Caco-2 (cell line): ENCODE results near the gene FSHR. TPM values are rescaled to one million over a fixed set of nuclear protein-coding genes. Genes with fewer than 3 reads are reported as not detected.

Source experiments
- BruUV-seq: library from RNA; stranded (reverse); fragments of 400-500 nt; replicated peaks from 2 replicates; lab custom pipeline; 2021; lab: Mats Ljungman, UMichigan
- CTCF ChIA-PET: fragments of 300-600 bp; sonication (Branson Sonifier 250); formaldehyde crosslinking; loops from one replicate; lab custom pipeline; 2022; ENCODE audit warnings: antibody characterized with exemption; lab: Charles Lee
- POLR2A ChIA-PET: fragments of 300-600 bp; sonication (Branson Sonifier 250); formaldehyde crosslinking; loops from one replicate; lab custom pipeline; 2022; ENCODE audit warnings: antibody characterized with exemption; lab: Charles Lee
- DNase-seq, 2 experiments: peaks; one replicate each; pipeline versions ENCODE4 v3.0.0 to v3.0.0-alpha.2; 2020 to 2022
- H3K27me3 ChIP-seq: replicated peaks from 2 replicates; pipeline ENCODE4 v1.6.0; 2011; ENCODE audit warnings: low read length; ENCODE audit not compliant: control insufficient read depth, insufficient read depth
- H3K36me3 ChIP-seq: 2 replicates; pipeline ENCODE4 v1.5.1; 2011; ENCODE audit warnings: low read length; ENCODE audit not compliant: control insufficient read depth, insufficient read depth
- H3K4me1 ChIP-seq: fragments of 250-450 bp; sonication (Bioruptor Pico); 2 replicates; pipeline ENCODE4 v1.5.1; 2020; ENCODE audit warnings: mild to moderate bottlenecking
- H3K4me3 ChIP-seq: 2 replicates; pipeline ENCODE4 v1.5.1; 2011; ENCODE audit warnings: low read depth, mild to moderate bottlenecking, control low read depth, low read length
- H3K9me3 ChIP-seq: fragments of 250-450 bp; sonication (Bioruptor Pico); 2 replicates; pipeline ENCODE4 v1.5.1; 2020; ENCODE audit warnings: mild to moderate bottlenecking, moderate library complexity
- H3K27ac Mint-ChIP-seq: one replicate; pipeline ENCODE4 v1.8.0; 2022; ENCODE audit warnings: mixed read lengths; ENCODE audit not compliant: unreplicated experiment
- H3K27me3 Mint-ChIP-seq: one replicate; pipeline ENCODE4 v1.8.0; 2022; ENCODE audit warnings: mixed read lengths; ENCODE audit not compliant: insufficient read depth, unreplicated experiment
- H3K36me3 Mint-ChIP-seq: one replicate; pipeline ENCODE4 v1.8.0; 2022; ENCODE audit warnings: mild to moderate bottlenecking, mixed read lengths; ENCODE audit not compliant: insufficient read depth, unreplicated experiment
- H3K4me1 Mint-ChIP-seq: one replicate; pipeline ENCODE4 v1.8.0; 2022; ENCODE audit warnings: low read depth, mixed read lengths; ENCODE audit not compliant: unreplicated experiment
- H3K4me3 Mint-ChIP-seq: one replicate; pipeline ENCODE4 v1.8.0; 2022; ENCODE audit warnings: mild to moderate bottlenecking, moderate library complexity, mixed read lengths; ENCODE audit not compliant: unreplicated experiment
- H3K9me3 Mint-ChIP-seq: one replicate; pipeline ENCODE4 v1.8.0; 2022; ENCODE audit warnings: mixed read lengths; ENCODE audit not compliant: unreplicated experiment
- CTCF ChIP-seq, 2 experiments: fragments of 200-600 bp in 1 of 2; IDR thresholded peaks; 1 replicate in 1 of 2; 2 replicates in 1 of 2; pipeline versions ENCODE4 v1.5.1 to v1.8.0; 2011 to 2022; ENCODE audit warnings: antibody characterized with exemption in 1 of 2, control low read depth in 1 of 2, inconsistent platforms in 1 of 2, low read depth in 1 of 2, low read length in 1 of 2, mild to moderate bottlenecking in 1 of 2, moderate library complexity in 1 of 2; ENCODE audit not compliant: insufficient read depth in 1 of 2, severe bottlenecking in 1 of 2, unreplicated experiment in 1 of 2
- intact Hi-C: fragments of 100-400 bp; cut with micrococcal nuclease; formaldehyde crosslinking; loops from one replicate; pipeline ENCODE4 v1.10.0; 2022; ENCODE audit not compliant: unreplicated experiment
- total RNA-seq: library from RNA; stranded (reverse); gene quantifications from 2 replicates; pipeline ENCODE4 v1.2.3, GENCODE V29; 2022

The FSHR gene
- total RNA-seq, 1 experiment from 2014 or later, result 0.41 TPM

GRCh38 chr2:49029406-49029805, 124.9 kb downstream of the FSHR start:
- H3K27ac Mint-ChIP-seq, result no peak overlapping the region
- CTCF ChIA-PET, result no interaction called here
- no peaks in the 10 kb centered on the region for H3K9me3 Mint-ChIP-seq
- no peaks in the 10 kb centered on the region for H3K36me3 Mint-ChIP-seq
- H3K36me3 ChIP-seq, result no peaks in the 10 kb centered on the region
- no peak for TF ChIP-seq CTCF (IDR thresholded peaks at IDR 0.05; ENCODE audit: insufficient read depth in 1 of 2, low read depth in 1 of 2, low read length in 1 of 2, severe bottlenecking in 1 of 2, unreplicated experiment in 1 of 2)
- H3K27me3 Mint-ChIP-seq, result no peaks in the 10 kb centered on the region
- intact Hi-C loops, result no loop called here
- no TSS peak for BruUV-seq
- no peaks in the 10 kb centered on the region for H3K4me1 Mint-ChIP-seq
- no peaks in the 10 kb centered on the region for H3K4me1 ChIP-seq
- H3K4me3 Mint-ChIP-seq, result no peak overlapping the region
- POLR2A ChIA-PET, result no interaction called here
- no peaks in the 10 kb centered on the region for H3K27me3 ChIP-seq
- no peaks in the 10 kb centered on the region for H3K9me3 ChIP-seq
- no peak overlapping the region for H3K4me3 ChIP-seq
- DNase-seq, result no peak

GRCh38 chr2:49028101-49028500, 126.2 kb downstream of the FSHR start:
- POLR2A ChIA-PET, result no interaction called here
- Histone ChIP-seq H3K4me1 (no peaks in the 10 kb centered on the region), H3K36me3 (no peaks in the 10 kb centered on the region), H3K27me3 (no peaks in the 10 kb centered on the region), H3K4me3 (no peak overlapping the region), H3K9me3 (no peaks in the 10 kb centered on the region)
- BruUV-seq, result no TSS peak
- Mint-ChIP-seq H3K27me3 (no peaks in the 10 kb centered on the region), H3K4me3 (no peak overlapping the region), H3K9me3 (no peaks in the 10 kb centered on the region), H3K36me3 (no peaks in the 10 kb centered on the region), H3K27ac (no peak overlapping the region), H3K4me1 (no peaks in the 10 kb centered on the region)
- peak in 1 of 2 experiments; percentile 5 for DNase-seq
- CTCF ChIA-PET, result no interaction called here
- intact Hi-C loops, result no loop called here
- TF ChIP-seq CTCF (IDR thresholded peaks at IDR 0.05; ENCODE audit: insufficient read depth in 1 of 2, low read depth in 1 of 2, low read length in 1 of 2, severe bottlenecking in 1 of 2, unreplicated experiment in 1 of 2), result no peak

GRCh38 chr2:49026706-49027105, 127.6 kb downstream of the FSHR start:
- no peaks in the 10 kb centered on the region for H3K4me1 Mint-ChIP-seq
- Histone ChIP-seq H3K4me3 (no peak overlapping the region), H3K4me1 (no peaks in the 10 kb centered on the region), H3K36me3 (no peaks in the 10 kb centered on the region), H3K9me3 (no peaks in the 10 kb centered on the region), H3K27me3 (no peaks in the 10 kb centered on the region)
- no peaks in the 10 kb centered on the region for H3K27me3 Mint-ChIP-seq
- TF ChIP-seq CTCF (IDR thresholded peaks at IDR 0.05; ENCODE audit: insufficient read depth in 1 of 2, low read depth in 1 of 2, low read length in 1 of 2, severe bottlenecking in 1 of 2, unreplicated experiment in 1 of 2), result no peak
- no peaks in the 10 kb centered on the region for H3K9me3 Mint-ChIP-seq
- no peak for DNase-seq
- no peaks in the 10 kb centered on the region for H3K36me3 Mint-ChIP-seq
- H3K4me3 Mint-ChIP-seq, result no peak overlapping the region
- BruUV-seq, result no TSS peak
- CTCF ChIA-PET, result no interaction called here
- intact Hi-C loops, result no loop called here
- H3K27ac Mint-ChIP-seq, result no peak overlapping the region
- POLR2A ChIA-PET, result no interaction called here
